K562 (cell line): ENCODE data around the gene STPG2. TPM values are rescaled to one million over a fixed set of nuclear protein-coding genes. Genes with fewer than 3 reads are reported as not detected.

Source experiments
- ATAC-seq: fragments of 200-7000 bp; cut with Tn5 transposase; 3 replicates; pipeline ENCODE4 v1.9.1; 2020; ENCODE audit warnings: moderate library complexity
- BruUV-seq: library from RNA; stranded (reverse); fragments of 400-500 nt; replicated peaks from 2 replicates; lab custom pipeline; 2021; lab: Mats Ljungman, UMichigan
- CTCF ChIA-PET: fragments of 300-600 bp; formaldehyde crosslinking; extraction: SDS; loops from one replicate; lab custom pipeline; 2021; ENCODE audit warnings: low intra/inter-chr PET ratio; lab: Yijun Ruan, JAX
- POLR2A ChIA-PET: fragments of 300-600, 350-650 bp; sonication (Branson Sonifier 250); formaldehyde crosslinking; extraction: SDS; loops from one replicate; lab custom pipeline; 2021; ENCODE audit warnings: antibody characterized with exemption, inconsistent platforms; lab: Yijun Ruan, JAX
- DNase-seq, 4 experiments: peaks; one replicate each; pipeline versions ENCODE4 v3.0.0 to v3.0.0-alpha.2; 2011 to 2018; ENCODE audit warnings: low spot score in 3 of 4, mixed read lengths in 3 of 4; ENCODE audit errors: extremely low read depth in 1 of 4
- FAIRE-seq: peaks from 2 replicates; lab custom pipeline; 2011; peaks lifted over from hg19 to GRCh38; lab: Jason Lieb, UNC
- H2AFZ ChIP-seq: 2 replicates; pipeline ENCODE4 v1.6.0; 2011; ENCODE audit warnings: low read depth, low read length, control low read depth, inconsistent platforms
- H3K27ac ChIP-seq: fragments of 200-600 bp; 3 replicates; pipeline ENCODE4 v1.8.0; 2011; ENCODE audit warnings: low read depth, mild to moderate bottlenecking, control low read depth, inconsistent platforms, low read length, moderate library complexity, mixed read lengths; ENCODE audit errors: extremely low read depth
- H3K27me3 ChIP-seq, 2 experiments: fragments of 300-600 bp in 1 of 2; 2 replicates in 1 of 2; 3 replicates in 1 of 2; pipeline versions ENCODE4 v1.6.0 to v1.8.0; 2011; ENCODE audit warnings: inconsistent platforms in 2 of 2, low read length in 2 of 2, mild to moderate bottlenecking in 1 of 2, mixed read lengths in 1 of 2, moderate library complexity in 1 of 2; ENCODE audit not compliant: control insufficient read depth in 2 of 2, insufficient read depth in 2 of 2
- H3K36me3 ChIP-seq: fragments of 300-600 bp; 3 replicates; pipeline ENCODE4 v1.8.0; 2011; ENCODE audit warnings: mild to moderate bottlenecking, low read length, inconsistent platforms; ENCODE audit not compliant: control insufficient read depth, insufficient read depth
- H3K4me1 ChIP-seq, 2 experiments: fragments of 200-600 bp in 1 of 2; replicated peaks in 1 of 2; 2 replicates in 1 of 2; 3 replicates in 1 of 2; pipeline versions ENCODE4 v1.5.1 to v1.8.0; 2011; ENCODE audit warnings: inconsistent platforms in 2 of 2, low read length in 2 of 2, mild to moderate bottlenecking in 1 of 2, mixed read lengths in 1 of 2, moderate library complexity in 1 of 2; ENCODE audit not compliant: control insufficient read depth in 2 of 2, insufficient read depth in 2 of 2
- H3K4me2 ChIP-seq: 2 replicates; pipeline ENCODE4 v1.6.1; 2011; ENCODE audit warnings: low read length, control low read depth, inconsistent platforms, mixed read lengths; ENCODE audit not compliant: insufficient read depth
- H3K4me3 ChIP-seq: fragments of 200-600 bp; sonication (generic), shearing (Covaris generic); 2 replicates; pipeline ENCODE4 v1.5.1; 2016; ENCODE audit warnings: control low read depth, inconsistent platforms
- H3K79me2 ChIP-seq: fragments of 200-600 bp; 3 replicates; pipeline ENCODE4 v1.8.0; 2011; ENCODE audit warnings: low read length, inconsistent platforms; ENCODE audit not compliant: control insufficient read depth, insufficient read depth
- H3K9ac ChIP-seq, 2 experiments: 2 replicates each; pipeline versions ENCODE4 v1.6.0 to v1.6.1; 2011; ENCODE audit warnings: low read depth in 2 of 2, low read length in 2 of 2, control low read depth in 1 of 2, inconsistent platforms in 1 of 2, mild to moderate bottlenecking in 1 of 2, mixed read lengths in 1 of 2; ENCODE audit not compliant: insufficient read depth in 1 of 2
- H3K9me1 ChIP-seq: one replicate; pipeline ENCODE4 v1.6.0; 2011; ENCODE audit warnings: inconsistent platforms, mild to moderate bottlenecking, low read length, moderate library complexity; ENCODE audit not compliant: control insufficient read depth, insufficient read depth
- H3K9me3 ChIP-seq: replicated peaks from 2 replicates; pipeline ENCODE4 v1.5.1; 2011; ENCODE audit warnings: low read depth, low read length, inconsistent platforms; ENCODE audit not compliant: control insufficient read depth, insufficient read depth
- H4K20me1 ChIP-seq: replicated peaks from 2 replicates; pipeline ENCODE4 v1.6.1; 2011; ENCODE audit warnings: low read length, inconsistent platforms, mixed read lengths; ENCODE audit not compliant: control insufficient read depth, insufficient read depth
- ATF7 ChIP-seq: fragments of 450-650 bp; IDR thresholded peaks from 2 replicates; pipeline ENCODE4 v1.7.1; 2014; ENCODE audit warnings: mild to moderate bottlenecking, moderate library complexity
- FOXK1 ChIP-seq: sonication (generic); formaldehyde crosslinking; IDR thresholded peaks from 2 replicates; pipeline ENCODE4 v1.8.0; 2022; ENCODE audit warnings: missing genetic modification reagents, mild to moderate bottlenecking, borderline replicate concordance
- FUS ChIP-seq: fragments of 200-400 bp; formaldehyde crosslinking; optimal IDR thresholded peaks from 2 replicates; pipeline ENCODE3; 2017; ENCODE audit warnings: low read depth, low read length
- JUND ChIP-seq, 2 experiments: IDR thresholded peaks; 2 replicates in 1 of 2; 3 replicates in 1 of 2; pipeline ENCODE4 v1.6.1; 2011; ENCODE audit warnings: borderline replicate concordance in 2 of 2, low read depth in 2 of 2, low read length in 2 of 2, improper control_type of control experiment in 1 of 2, missing biosample characterization in 1 of 2, missing genetic modification characterization in 1 of 2, missing genetic modification reagents in 1 of 2
- KLF16 ChIP-seq: IDR thresholded peaks from 2 replicates; pipeline ENCODE4 v1.6.1; 2016; ENCODE audit warnings: antibody characterized with exemption
- KLF6 ChIP-seq: fragments of 250-450 bp; sonication (Bioruptor Pico); IDR thresholded peaks from 2 replicates; pipeline ENCODE4 v1.4.0; 2020; ENCODE audit warnings: mild to moderate bottlenecking, moderate library complexity, borderline replicate concordance
- MAFK ChIP-seq: IDR thresholded peaks from 2 replicates; pipeline ENCODE4 v1.6.1; 2011; ENCODE audit warnings: low read length, improper control_type of control experiment
- MNT ChIP-seq, 2 experiments: fragments of 450-650 bp; conservative IDR thresholded peaks; 2 replicates each; pipeline ENCODE4 v1.6.1; 2017; ENCODE audit warnings: mild to moderate bottlenecking in 2 of 2, moderate library complexity in 2 of 2
- MTF1 ChIP-seq: fragments of 250-450 bp; sonication (Bioruptor Pico); IDR thresholded peaks from 2 replicates; pipeline ENCODE4 v1.9.0; 2021; ENCODE audit warnings: moderate library complexity, mild to moderate bottlenecking, inconsistent platforms, borderline replicate concordance
- NR2C1 ChIP-seq, 2 experiments: fragments of 450-650 bp; IDR thresholded peaks; 2 replicates each; pipeline ENCODE4 v1.6.1; 2017; ENCODE audit warnings: mild to moderate bottlenecking in 2 of 2, antibody characterized with exemption in 1 of 2, inconsistent platforms in 1 of 2, missing compliant biosample characterization in 1 of 2, missing genetic modification characterization in 1 of 2
- PHF20 ChIP-seq: fragments of 450-650 bp; IDR thresholded peaks from 2 replicates; pipeline ENCODE4 v1.6.1; 2018; ENCODE audit not compliant: partially characterized antibody
- RBM22 ChIP-seq: fragments of 200-400 bp; formaldehyde crosslinking; IDR thresholded peaks from 2 replicates; pipeline ENCODE4 v1.6.1; 2018; ENCODE audit warnings: low read length, low read depth; ENCODE audit not compliant: poor library complexity, severe bottlenecking
- TSC22D4 ChIP-seq: fragments of 450-650 bp; IDR thresholded peaks from 2 replicates; pipeline ENCODE4 v1.6.1; 2016; ENCODE audit warnings: missing genetic modification characterization, missing biosample characterization, control low read depth
- ZKSCAN1 ChIP-seq: fragments of 150-350 bp; IDR thresholded peaks from 2 replicates; pipeline ENCODE4 v1.6.1; 2016; ENCODE audit warnings: low read depth, low read length
- ZNF134 ChIP-seq: fragments of 250-450 bp; sonication (Bioruptor Pico); conservative IDR thresholded peaks from 2 replicates; pipeline ENCODE4 v1.4.0; 2020
- ZNF140 ChIP-seq: fragments of 250-450 bp; sonication (Bioruptor Pico); IDR thresholded peaks from 2 replicates; pipeline ENCODE4 v1.8.0; 2021; ENCODE audit warnings: moderate library complexity, mild to moderate bottlenecking, inconsistent platforms
- ZNF507 ChIP-seq: conservative IDR thresholded peaks from 2 replicates; pipeline ENCODE4 v1.6.1; 2017; ENCODE audit warnings: missing genetic modification characterization, missing compliant biosample characterization
- WGBS: fragments of 100-300 bp; shearing (Covaris generic); methylation state at CpG from one replicate; pipeline ENCODE4 v1.1.6; 2016; ENCODE audit warnings: low coverage, mixed read lengths; ENCODE audit not compliant: insufficient coverage; ENCODE audit errors: missing lambda C conversion rate; 5-methylcytosine and 5-hydroxymethylcytosine counted together
- in situ Hi-C: fragments of 300-500 bp; cut with MboI; formaldehyde crosslinking; loops from 4 replicates; pipeline ENCODE4 v1.15.0; 2018; ENCODE audit warnings: inconsistent platforms, mixed read lengths
- intact Hi-C: fragments of 100-400 bp; cut with micrococcal nuclease; formaldehyde crosslinking; loops from 2 replicates; pipeline ENCODE4 v1.14.2; 2022
- polyA plus RNA-seq, 8 experiments: library from polyadenylated mRNA; depleted of rRNA in 4 of 8; stranded (reverse) in 5 of 8; unstranded in 3 of 8; fragments of >200 nt; fragmentation: Nextera tagmentation in 2 of 8; fragmentation: Illumina TruSeq in 1 of 8; extraction: Ambion mirVana in 2 of 8; extraction: Trizol in 1 of 8; gene quantifications; 2 replicates each; pipeline versions ENCODE4 v1.2.1 to v1.2.3, GENCODE V29; 2011 to 2014; ENCODE audit warnings: inconsistent platforms in 1 of 8, missing spikeins in 1 of 8
- total RNA-seq, 7 experiments: library from RNA; depleted of rRNA in 6 of 7; stranded (reverse); fragments of >200 nt in 6 of 7; fragmentation: Illumina TruSeq in 2 of 7; extraction: Trizol in 2 of 7; gene quantifications; 2 replicates each; pipeline versions ENCODE4 v1.2.1 to v1.2.3, GENCODE V29; 2011 to 2021; ENCODE audit warnings: low replicate concordance in 1 of 7
- TF ChIP-seq, protein P1 (sequence below): fragments of 150-350 bp; conservative IDR thresholded peaks from 2 replicates; pipeline ENCODE4 v1.6.1; 2014; ENCODE audit warnings: low read length

The STPG2 gene
- total and polyA plus RNA-seq, 9 of the 15 experiments (the other 6 are each of a cell fraction or from before 2014, with no cell fraction given) = not detected

DNA sequence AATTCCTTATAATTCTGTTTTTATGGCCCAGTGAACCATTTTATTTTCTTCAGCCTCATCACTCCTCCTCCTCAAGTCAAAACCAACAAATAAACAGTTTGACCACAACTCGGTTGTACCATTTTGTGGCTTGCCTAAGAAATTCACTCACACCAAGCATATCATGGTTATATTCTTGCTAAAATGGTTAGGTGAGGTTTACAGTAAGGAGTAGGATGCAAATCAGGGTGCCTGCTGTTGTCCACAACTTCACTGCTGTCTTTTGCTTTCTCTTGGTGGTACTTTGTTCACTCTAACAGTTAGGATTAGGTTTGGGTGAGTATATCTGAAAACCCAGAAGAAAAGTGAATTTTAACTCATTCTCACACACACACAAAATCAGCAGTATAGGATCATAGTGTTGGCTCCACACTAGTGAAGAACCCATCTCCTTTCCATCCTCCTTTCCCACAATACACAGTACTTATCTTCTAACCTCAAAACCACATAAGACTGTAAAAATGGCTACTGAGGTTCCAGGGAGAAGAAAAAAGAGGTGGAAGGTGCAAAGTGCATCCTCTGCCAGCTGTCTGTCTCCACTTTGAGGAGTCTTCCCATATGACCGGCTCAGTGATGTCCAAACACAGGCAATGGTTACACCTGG, 368.8 kb downstream of the STPG2 start (continued):
- no peak for TF ChIP-seq FUS
- no peak for TF ChIP-seq RBM22
- no peak for TF ChIP-seq MTF1 (CRISPR knock-in tag)
- TF ChIP-seq ZNF140 (CRISPR knock-in tag) = no peak
- TF ChIP-seq ZNF507 = no peak
- no peak for TF ChIP-seq FOXK1 (CRISPR knock-in tag)
- TF ChIP-seq ZNF134 (CRISPR knock-in tag) = no peak
- TF ChIP-seq NR2C1 (IDR thresholded peaks at IDR 0.05) = no peak
- TF ChIP-seq NR2C1 (tag; IDR thresholded peaks at IDR 0.05) = no peak
- TF ChIP-seq ATF7 = no peak

DNA sequence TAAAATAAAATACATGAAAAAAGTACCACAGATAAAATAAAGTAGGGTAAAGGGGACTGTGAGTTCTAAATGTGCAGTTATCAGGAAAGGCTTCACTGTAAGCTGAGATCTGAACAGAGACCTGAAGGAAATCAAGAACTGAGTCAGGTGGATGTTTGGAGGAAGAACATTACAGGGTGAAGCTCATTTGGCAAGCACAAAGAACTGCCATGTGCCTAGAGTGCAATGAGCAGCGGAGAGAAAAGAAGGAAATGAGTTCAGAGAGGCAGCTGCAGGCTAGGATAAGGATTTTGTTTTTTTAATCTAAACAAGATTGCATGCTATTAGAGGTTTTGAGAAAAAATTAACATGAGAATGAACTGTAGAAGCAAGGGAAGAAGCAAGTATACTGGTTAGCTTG, 373.1 kb downstream of the STPG2 start:
- no peak overlapping the region for H3K9ac ChIP-seq
- FAIRE-seq (no peak), ATAC-seq (no peak), DNase-seq (no peak)
- no peak overlapping the region for H2AFZ ChIP-seq
- BruUV-seq = no TSS peak
- no peaks in the 10 kb centered on the region for H3K4me1 ChIP-seq
- CTCF ChIA-PET = no interaction called here
- H3K9me3 ChIP-seq = no peaks in the 10 kb centered on the region
- no peaks in the 10 kb centered on the region for H3K36me3 ChIP-seq
- no peaks in the 10 kb centered on the region for H3K79me2 ChIP-seq
- 0% methylated on average over 1 of the region's 1 CpG for WGBS
- no peak overlapping the region for H3K4me3 ChIP-seq
- POLR2A ChIA-PET = no interaction called here
- H3K9me1 ChIP-seq = no peaks in the 10 kb centered on the region
- in situ Hi-C loops = no loop called here
- TF ChIP-seq MAFK = no peak
- TF ChIP-seq, protein P1, sequence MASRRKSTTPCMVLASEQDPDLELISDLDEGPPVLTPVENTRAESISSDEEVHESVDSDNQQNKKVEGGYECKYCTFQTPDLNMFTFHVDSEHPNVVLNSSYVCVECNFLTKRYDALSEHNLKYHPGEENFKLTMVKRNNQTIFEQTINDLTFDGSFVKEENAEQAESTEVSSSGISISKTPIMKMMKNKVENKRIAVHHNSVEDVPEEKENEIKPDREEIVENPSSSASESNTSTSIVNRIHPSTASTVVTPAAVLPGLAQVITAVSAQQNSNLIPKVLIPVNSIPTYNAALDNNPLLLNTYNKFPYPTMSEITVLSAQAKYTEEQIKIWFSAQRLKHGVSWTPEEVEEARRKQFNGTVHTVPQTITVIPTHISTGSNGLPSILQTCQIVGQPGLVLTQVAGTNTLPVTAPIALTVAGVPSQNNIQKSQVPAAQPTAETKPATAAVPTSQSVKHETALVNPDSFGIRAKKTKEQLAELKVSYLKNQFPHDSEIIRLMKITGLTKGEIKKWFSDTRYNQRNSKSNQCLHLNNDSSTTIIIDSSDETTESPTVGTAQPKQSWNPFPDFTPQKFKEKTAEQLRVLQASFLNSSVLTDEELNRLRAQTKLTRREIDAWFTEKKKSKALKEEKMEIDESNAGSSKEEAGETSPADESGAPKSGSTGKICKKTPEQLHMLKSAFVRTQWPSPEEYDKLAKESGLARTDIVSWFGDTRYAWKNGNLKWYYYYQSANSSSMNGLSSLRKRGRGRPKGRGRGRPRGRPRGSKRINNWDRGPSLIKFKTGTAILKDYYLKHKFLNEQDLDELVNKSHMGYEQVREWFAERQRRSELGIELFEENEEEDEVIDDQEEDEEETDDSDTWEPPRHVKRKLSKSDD = no peak
- TF ChIP-seq KLF6 (CRISPR knock-in tag) = no peak
- TF ChIP-seq KLF16 = no peak
- no peak for TF ChIP-seq PHF20
- no peak for TF ChIP-seq TSC22D4 (tag)
- TF ChIP-seq ZKSCAN1 = no peak
- no peak for TF ChIP-seq MNT (conservative IDR thresholded peaks at IDR 0.05)
- no peak for TF ChIP-seq JUND (IDR thresholded peaks at IDR 0.05; ENCODE audit: borderline replicate concordance, low read depth, low read length)
- TF ChIP-seq JUND (tag; IDR thresholded peaks at IDR 0.05; ENCODE audit: borderline replicate concordance, low read depth, low read length) = no peak
- TF ChIP-seq, all 486 proteins: peak for 0
- Histone ChIP-seq H3K27me3 (no peaks in the 10 kb centered on the region), H4K20me1 (no peaks in the 10 kb centered on the region), H3K27ac (no peak overlapping the region), H3K4me2 (no peak overlapping the region)
- intact Hi-C loops = no loop called here
